HG03159 (cell line): Measurements from ENCODE around the gene LGR4.

Source experiments
- ATAC-seq: cut with Tn5 transposase; IDR thresholded peaks from one replicate; pipeline ENCODE4 v1.9.1; 2021; ENCODE audit warnings: mild to moderate bottlenecking, moderate library complexity; ENCODE audit not compliant: unreplicated experiment

LGR4 gene

GRCh38 chr11:27485930-27486773, 13.6 kb upstream of the LGR4 start:
- ATAC-seq, result peak; percentile 71

DNA sequence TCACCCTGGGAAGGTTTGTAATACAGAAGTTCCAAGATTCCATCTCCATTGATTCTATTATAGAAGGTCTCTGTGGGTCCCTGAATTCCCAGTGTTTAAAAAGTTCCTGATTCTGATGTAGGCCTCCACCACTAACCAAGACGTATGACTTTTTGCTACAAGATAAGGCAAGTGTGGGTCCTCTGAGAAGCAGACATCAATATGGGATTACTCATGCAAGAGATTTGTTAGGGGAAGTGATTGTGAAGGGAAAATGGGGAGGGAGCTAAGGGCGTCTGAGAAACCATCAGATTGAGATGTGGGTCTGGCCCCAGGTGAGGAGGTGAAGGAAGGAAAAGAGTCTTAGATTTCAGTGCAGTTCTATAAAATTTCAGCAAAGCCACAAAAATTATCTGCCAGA, 10.2 kb upstream of the LGR4 start:
- no peak for ATAC-seq

- ATAC-seq, result no peak
These were observed 9.4 kb upstream of the LGR4 start for GRCh38 chr11:27481992-27482391.

- ATAC-seq, result no peak
These were observed 5.2 kb upstream of the LGR4 start for GRCh38 chr11:27477831-27478230.

DNA sequence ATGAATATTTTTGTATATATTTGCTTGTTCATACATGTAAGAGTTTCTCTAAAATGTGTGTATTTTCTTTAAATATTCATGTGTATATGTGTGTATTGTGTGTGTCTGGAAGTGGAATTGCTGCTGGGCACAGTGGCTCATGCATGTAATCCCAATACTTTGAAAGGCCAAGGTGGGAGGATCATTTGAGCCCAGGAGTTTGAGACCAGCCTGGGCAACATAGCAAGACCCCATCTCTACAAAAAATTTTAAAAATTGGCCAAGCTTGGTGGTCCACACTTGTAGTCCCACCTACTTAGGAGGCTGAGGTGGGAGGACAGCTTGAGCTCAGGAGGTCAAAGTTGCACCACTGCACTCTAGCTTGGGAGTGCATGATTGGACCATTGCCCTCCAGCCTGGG, 4.7 kb upstream of the LGR4 start:
- no peak for ATAC-seq

- no peak for ATAC-seq
These were observed 3.0 kb upstream of the LGR4 start for GRCh38 chr11:27475622-27476021.

DNA sequence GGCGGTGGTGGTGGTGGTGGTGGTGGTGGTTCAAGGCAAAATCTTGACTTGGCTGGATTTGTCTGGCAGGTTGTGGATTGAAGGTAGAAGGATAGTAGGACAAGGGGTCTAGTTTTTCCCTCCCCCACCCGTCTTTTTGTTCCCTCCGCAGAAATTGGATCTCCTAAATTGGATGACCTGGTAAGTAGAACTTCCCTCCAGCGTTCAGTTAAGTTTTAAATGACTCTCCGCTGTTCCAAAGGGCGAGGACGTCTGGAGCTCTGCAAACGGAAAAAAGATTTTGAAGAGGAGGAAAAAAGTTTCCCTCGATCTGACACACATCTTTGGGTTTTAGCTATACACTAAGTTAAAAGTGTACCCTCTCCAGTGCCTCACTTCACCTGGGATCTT, 422 bp upstream of the LGR4 start:
- no peak for ATAC-seq

- peak; percentile 46 for ATAC-seq
These were observed 797 bp downstream of the LGR4 start for GRCh38 chr11:27471589-27472397.

- ATAC-seq, result no peak
These were observed 1.6 kb downstream of the LGR4 start for GRCh38 chr11:27470826-27471588.

DNA sequence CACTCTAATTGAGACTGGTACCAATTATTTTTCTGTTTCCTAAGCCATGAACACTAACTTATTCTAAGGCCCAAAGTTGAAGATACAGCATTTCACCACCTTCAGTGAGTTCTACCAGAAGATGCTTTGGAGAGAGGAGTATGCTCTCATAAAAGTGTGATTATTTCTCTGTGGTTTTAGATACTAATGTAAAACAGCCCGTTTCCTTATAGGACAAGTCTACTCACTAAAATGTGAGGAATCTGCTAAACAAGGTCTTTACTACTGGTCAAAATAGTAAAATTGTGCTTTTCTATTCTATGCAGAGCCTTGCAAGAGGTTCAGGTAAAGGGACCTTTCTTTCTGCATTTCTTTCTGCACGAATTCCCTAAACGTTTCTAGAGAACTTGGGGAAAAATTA, 2.4 kb downstream of the LGR4 start:
- ATAC-seq, result no peak

DNA sequence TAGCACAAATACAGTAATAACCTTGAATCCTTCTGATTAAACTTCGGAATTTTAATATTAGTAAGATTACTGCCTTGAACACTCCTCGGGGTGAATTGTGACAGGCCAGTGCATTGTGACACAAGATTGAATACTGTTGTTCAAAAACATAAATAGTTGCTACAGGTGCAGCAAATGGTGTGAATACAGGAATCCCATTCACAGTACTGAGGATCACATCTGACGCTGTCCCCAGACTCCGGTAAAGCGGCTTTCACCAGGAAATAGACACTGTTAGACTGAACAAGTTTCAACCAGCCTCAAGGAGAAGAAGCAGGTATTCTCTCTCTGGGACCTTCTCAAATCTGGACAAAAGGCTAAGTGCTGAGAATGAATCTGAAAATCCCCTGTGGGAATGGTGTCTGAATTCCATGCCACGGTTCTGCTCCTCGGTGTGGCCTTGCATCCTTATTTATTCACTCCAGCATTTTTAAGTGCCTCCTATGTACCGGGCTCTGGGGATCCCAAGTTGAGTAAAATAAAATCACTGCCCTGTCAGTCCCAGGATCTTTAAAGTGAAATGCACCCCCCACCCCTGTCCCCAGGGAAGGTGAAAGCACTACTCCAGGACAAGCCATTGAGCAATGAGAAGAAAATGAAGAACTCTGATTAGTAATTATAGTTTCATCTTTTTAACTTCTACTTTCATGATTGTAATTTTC, 3.4 kb downstream of the LGR4 start:
- ATAC-seq, result no peak

- ATAC-seq, result no peak
These were observed 4.2 kb downstream of the LGR4 start for GRCh38 chr11:27468209-27468994.

GRCh38 chr11:27467181-27467913, 5.2 kb downstream of the LGR4 start:
- ATAC-seq, result no peak

DNA sequence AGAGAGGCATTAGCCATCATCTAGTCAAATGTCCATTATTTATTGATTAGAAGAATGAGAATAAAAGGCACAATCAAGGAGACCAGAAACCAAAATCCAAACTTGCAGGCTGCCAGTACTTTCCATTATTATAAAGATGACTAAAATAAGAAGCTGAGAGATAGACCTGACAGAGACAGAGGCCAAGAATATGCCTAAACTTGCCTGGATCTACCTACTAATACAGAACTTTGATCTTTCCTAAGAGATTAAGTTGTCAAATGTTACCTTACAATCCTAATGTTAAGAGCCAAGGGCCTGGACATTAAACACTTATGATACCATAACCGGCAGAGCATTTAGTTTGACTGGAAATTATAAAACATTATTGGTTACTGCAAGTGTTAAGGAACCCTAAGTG, 6.2 kb downstream of the LGR4 start:
- no peak for ATAC-seq

GRCh38 chr11:27465629-27466028, 7.0 kb downstream of the LGR4 start:
- no peak for ATAC-seq

GRCh38 chr11:27464909-27465308, 7.7 kb downstream of the LGR4 start:
- ATAC-seq, result no peak

- no peak for ATAC-seq
These were observed 8.3 kb downstream of the LGR4 start for GRCh38 chr11:27464289-27464696.

- ATAC-seq, result no peak
These were observed 10.0 kb downstream of the LGR4 start for GRCh38 chr11:27462543-27462942.
